Stimulated activated CD4-positive, alpha-beta T cell treated with anti-CD3 and anti-CD28 coated beads, TNF-alpha, amount 100 ng/mL, for 24 hours (primary cell): Measurements from ENCODE around the gene LY6G6C.

Experiments used
- DNase-seq, 3 experiments: peaks; one replicate each; pipeline ENCODE4 v3.0.0-alpha.2; 2020; ENCODE audit warnings: low read depth in 3 of 3

Gene LY6G6C, protein sequence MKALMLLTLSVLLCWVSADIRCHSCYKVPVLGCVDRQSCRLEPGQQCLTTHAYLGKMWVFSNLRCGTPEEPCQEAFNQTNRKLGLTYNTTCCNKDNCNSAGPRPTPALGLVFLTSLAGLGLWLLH

DNA sequence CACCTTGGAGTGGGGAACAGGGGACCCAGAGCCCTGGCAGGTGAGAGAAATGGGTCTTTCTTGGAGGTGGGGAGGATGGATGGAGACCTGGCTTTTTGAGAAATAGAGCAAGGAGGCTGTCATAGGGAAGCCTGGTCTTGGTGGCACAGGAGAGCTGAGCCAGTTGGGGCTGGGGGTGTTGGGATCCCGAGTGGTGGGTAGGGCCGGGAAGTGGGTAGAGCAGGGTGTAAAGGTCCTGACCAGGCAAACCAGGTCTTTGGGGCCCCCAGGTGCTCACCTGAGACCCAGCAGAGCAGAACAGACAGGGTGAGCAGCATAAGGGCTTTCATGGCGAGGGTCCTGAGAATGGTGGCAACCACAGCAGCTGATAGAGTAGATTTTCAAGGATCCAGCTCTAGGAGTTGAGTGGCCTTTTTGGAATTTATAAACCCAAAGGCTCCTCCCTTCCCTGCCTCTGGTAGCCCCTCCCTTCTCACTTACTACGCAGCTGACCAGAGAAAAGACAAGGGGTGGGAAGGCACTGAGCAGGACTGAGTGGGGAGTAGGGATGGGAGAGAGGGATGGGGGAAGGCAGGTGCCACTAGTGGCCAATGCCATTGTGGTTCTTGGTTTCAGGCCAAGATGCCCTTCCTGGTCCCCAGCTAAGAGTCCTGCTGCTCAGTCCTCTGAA lies at the start of gene LY6G6C:
Gene LY6G6C, minus strand, starts transcription at position 396 of the 670 bp plus-strand sequence. Its CDS starts 67 bp downstream, at position 329.
- no peak for DNase-seq

DNA sequence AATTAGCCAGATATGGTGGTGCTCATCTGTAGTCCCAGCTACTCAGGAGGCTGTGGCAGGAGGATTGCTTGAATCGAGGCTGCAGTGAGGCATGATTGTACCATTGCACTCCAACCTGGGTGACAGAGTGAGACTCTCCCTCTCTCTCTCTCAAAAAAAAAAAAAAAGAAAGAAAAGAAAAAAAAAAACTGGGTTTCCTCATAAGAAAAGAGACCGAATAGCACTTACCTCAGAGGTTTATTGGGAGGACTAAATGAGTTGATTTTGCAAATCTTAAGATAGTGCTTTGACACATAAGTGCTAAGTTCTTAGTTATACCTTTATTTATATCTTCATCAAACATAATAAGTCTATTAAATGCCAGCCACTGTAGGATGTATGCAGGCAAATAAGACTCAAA lies 49.3 kb upstream of the LY6G6C start:
- no peak for DNase-seq

DNA sequence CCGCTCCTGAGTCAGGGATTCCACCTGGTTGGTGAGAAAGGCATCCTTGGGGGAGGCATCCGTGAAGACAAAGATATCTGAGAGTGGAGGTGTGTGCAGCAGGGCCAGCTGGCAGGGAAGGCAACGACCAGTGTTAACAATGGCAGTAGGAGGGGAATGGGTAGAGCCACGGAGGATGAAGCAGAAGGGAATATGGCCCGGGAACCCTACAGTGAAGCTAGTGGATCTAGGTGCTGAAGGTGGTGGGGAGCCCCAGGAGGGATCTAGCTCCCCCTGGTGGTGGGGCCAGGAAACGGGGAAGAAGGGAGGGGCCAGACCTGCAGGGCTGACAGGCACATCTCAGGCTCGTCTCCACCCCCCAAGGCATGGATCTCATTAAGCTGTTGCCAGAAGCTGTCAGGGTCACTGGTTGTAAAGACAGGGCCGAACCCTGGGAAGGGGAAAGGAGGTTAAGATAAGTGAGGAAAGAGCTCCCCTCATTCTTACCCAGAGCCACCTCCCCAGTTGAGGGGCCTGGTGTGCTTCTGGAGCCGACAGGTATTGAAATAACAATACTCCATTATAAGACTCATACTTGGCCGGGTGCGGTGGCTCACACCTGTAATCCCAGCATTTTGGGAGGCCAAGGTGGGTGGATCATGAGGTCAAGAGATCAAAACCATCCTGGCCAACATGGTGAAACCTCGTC lies 48.3 kb upstream of the LY6G6C start:
- DNase-seq, result peak; percentile 61 to 80 (median 74)

DNA sequence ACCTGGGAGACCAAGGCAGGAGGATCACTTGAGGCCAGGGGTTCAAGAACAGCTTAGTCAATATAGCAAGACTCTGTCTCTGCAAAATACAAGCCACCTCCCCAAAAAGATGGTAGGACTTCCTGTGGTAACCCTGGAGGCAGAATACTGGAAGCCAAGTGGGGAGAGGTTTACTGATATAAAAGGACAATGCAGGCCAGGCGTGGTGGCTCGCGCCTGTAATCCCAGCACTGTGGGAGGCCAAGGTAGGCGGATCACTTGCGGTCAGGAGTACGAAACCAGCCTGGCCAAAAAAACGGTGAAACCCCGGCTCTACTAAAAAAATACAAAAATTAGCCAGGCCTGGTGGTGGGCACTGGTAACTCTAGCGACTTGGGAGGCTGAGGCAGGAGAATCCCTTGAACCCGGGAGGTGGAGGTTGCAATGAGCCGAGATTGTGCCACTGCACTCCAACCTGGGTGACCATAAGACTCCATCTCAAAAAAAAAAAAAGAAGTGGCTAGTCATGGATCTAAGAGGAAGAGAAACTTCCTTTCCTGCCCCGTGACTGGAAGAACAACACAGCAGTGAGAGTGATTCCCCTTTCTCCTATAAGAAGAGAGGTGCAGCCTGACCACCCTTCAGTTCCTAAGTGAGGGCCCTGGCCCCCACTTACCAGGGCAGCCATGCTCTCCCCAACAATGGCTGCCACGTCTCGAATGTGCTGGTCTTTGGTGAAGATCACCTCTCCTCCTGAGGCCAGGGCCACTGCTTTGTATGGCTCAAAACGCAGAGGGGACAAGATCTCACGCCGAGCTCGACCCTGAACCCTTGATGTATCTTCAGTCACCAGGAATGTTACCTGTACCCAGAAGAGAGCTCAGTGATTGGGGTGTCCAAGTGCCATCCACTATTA lies 47.1 kb upstream of the LY6G6C start:
- no peak for DNase-seq

DNA sequence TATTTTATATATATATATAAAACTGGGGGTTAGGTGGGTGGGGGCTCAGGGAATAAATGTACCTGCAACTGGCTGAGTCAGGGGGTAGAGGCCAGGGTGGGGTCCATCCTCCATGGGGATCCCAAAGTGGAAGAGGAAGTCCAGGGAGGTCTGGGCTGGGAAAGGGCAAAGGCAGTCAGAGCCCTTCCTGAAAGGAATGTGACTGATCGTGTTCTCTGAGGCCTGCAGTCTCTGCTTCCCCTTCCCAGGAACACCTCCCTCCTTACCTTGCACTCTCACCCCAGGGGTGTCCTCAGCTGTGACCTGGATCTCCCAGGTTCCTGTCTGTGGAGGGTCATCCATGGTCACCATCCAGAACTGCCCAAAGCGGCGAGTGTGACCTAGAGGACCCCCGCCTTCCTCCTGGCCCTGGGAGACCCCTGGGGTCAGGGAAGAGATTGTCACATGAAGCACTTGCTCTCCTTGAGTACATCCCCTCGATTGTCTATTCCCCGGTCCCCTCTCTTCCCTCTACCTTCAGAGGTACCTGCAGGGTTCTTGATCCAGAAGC lies 45.6 kb upstream of the LY6G6C start:
- no peak for DNase-seq

DNA sequence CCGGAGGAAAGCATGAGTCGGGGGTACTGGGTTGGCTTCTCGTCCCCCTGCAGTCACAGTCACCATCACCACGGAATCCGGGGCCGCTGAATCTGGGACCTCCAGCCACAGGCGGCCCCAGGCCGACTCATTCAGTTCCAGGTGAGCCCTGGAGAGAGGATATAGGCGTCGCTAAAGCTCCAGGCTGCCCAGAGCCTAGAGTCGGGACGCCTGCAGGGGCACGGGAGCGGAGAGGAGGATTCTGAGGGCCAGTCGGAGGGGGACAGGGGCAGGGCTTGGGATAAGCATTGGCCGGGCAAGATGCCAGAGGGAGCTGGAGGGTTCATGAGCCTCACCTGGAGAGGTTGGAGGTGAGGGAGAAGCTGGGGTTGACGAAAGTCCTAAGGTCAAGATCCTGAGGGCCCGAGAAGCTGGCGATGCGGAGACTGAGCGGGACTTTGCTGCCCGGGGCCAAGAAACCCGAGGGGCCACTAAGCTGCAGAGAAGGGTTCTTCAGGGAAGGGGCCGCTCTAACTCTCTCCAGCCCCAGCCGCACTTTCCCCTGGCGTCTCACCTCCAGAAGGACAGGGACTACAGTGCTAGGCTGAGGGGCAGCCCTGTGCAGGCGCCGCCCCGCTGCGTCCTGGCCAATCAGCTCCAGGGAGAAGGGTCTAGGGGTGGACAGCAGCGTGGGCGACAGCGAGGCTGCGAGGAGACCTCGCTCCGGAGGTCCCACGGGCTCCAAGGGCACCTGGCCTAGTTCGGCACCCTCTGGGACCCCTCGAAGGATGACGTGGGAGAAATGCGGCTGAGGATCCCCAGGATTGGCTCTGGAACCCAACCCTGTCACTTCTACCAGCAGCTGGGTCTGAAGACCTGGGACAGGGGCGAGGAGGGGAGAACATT lies 44.6 kb upstream of the LY6G6C start:
- no peak for DNase-seq

DNA sequence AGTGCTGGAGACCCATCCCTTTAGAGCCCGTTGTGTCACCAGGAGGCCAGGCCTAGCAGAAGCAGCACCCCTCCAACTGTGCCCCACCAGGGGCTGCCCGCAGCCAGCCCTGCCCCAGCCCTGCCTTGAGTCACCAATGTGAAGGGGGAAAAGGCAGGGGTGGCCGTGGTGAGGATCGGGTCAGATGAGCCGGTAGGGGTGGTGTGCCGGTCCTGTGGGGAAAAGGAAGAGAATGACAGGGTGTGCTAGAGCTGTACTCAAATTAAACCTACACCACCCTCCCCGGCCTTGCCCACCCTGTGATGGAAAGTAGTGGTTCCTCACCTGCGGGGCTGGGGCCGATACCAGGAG lies 44.0 kb upstream of the LY6G6C start:
- DNase-seq, result no peak

DNA sequence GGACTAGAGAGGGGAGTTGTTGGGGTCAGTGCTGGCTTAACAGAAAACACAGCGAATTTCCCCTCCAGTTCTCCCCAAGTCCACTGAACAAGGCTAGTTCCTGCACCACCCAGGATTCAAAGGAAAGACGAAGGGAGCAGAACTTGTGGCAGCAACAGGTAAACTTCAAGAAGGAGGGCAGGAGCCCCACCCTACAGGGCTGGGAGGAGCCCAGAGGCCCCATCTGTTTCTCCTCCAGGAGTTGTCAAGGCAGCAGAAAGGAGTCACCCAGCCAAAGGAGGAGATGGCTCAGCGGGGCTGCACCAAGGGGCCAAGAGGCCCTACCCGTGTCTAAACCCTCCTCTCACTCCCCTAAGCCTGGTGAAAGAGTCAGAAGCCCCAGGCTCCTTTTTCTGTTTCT lies 42.7 kb upstream of the LY6G6C start:
- DNase-seq, result no peak

DNA sequence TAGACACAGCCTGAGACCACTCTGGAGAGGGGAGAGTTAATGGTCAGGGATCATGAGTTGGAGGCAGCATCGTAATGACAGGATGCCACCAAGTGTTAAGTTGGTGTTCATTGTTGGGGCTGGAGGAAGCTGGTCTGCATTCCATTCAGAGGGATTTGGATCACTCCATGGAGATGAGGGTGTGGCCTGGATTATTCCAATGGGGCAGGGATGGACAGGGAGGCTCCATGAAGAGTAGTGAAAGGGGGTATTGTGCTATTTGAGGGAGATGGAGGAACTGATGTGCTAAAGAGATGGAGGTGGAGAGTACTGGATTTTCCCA lies 42.0 kb upstream of the LY6G6C start:
- DNase-seq, result no peak

DNA sequence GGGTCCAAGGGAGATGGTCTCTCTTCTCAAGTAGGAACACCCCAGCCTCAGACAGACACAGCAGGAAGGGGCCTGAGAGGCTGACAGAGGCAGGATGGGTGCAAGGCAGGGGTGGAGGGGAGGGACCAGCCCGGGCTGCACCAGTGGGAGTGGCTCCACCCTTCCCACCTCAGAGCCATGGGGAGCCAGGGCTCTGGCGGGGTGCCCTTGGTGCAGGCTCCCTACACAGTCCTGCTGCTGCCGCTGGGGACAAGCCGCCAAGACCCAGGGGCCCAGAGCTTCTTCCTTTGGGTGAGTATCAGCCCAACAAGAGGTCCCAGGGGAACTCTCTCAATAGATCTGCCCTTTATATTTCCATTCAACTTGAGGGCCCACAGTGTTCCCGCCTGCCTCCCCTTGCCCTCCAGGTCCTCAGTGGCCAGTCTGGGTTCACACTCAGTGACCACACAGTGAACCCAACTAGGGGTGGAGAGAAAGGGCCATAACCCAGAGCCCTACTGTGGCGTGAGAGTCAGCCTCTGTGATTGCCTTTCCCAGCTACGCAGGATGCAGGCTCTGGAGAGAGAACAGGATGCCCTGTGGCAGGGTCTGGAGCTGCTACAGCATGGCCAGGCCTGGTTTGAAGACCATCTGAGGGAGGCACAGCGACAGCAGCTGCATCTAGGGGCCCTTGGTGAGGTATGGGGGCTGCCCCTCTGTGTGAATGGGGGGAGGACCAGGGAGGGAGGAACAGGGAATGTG lies 41.5 kb upstream of the LY6G6C start:
- no peak for DNase-seq

DNA sequence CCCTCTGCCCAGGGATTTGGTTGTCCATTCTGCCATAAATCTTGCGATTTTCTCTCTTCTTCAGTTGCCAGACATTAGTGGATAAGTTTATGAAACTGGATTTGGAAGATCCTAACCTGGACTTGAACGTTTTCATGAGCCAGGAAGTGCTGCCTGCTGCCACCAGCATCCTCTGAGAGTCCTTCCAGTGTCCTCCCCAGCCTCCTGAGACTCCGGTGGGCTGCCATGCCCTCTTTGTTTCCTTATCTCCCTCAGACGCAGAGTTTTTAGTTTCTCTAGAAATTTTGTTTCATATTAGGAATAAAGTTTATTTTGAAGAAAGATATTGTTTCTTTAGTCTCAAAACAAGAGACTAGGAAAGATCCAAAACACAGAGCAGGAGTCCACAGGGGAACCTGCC lies 40.8 kb upstream of the LY6G6C start, which contains the start of gene SAPCD1:
Gene SAPCD1, plus strand, starts transcription at position 301 of the 400 bp plus-strand sequence. CDS start 399 bp downstream, outside the sequence.
- DNase-seq, result no peak

DNA sequence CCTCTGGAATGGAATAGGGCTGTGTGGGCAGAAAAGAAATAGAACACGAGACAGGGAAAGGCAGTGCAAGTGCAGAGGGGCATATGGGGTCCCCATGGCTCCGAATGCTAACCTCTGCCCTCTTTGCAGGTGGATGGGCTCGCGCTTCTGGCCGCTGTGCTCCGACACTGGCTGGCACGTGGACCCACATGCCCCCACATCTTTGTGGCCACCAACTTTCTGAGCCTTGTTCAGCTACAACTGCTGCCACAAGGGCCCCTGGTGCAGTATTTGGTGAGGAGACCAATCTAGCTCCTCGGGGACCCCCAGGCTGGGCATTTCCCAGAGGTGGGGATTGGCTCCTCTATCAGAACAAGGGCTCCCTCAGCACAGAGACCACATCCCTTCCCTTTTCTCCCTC lies 39.8 kb upstream of the LY6G6C start:
- DNase-seq, result no peak

DNA sequence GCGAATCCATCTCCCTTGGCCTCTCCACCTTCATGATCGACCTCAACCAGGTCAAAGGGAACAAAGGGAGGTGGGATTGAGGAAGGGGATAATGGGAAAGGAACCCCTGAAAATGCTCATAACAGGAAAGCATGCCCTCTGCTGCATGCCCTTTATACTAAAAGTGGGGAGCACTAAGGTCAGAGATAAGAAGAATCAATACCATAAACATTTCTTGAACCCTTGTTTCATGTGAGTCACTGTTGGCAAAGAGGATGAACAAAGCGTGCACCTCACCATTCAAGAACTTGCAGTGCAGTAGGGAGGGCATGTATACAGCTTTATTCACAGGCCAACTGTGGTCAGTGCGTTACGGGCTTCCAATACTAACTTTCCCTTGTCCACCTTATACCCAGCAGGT lies 39.2 kb upstream of the LY6G6C start:
- DNase-seq, result no peak

DNA sequence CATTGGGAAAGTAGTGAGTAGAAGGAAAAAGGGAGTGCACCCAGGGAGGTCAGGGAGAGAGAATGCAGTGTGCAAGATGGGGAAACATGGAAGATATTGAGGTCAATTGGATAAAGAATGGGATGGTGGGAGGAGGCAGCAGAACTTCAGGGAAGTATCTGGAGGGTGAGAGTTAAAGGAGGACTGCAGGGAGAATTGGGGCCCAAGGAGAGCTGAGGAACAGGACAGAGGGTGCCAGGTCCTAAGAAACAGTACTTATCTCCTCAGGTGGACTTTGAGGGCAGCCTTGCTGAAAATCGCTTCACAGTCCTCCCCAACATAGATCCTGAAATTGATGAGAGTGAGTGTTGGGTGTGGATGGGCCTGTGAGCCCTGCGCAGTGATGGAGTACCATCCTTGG lies 36.7 kb upstream of the LY6G6C start:
- no peak for DNase-seq

DNA sequence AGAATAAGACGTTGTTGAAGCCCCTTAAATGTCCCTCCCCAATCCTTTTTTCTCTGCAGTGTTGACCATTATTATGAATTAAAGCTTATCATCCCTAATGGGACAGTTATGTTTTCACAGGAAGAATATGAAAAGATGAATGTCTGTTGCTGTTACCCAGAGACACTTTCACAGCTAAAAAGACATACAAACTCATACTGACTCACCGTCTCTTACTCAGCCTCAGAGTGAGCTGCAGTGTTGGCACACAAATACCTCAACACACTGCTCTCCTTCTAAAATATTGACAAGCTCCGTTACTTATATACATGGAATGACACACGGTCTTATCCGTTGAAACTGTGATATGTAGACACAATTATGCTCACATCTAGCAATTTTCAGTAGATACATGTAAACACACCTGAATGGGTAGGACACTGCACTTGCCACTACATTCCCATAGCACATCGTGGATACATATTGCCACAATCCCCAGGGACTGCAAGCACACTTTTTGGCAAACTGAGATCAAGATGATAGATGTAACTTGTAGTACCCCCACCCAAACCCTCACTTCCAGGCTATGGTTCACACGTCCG lies 31.3 kb upstream of the LY6G6C start:
- no peak for DNase-seq

DNA sequence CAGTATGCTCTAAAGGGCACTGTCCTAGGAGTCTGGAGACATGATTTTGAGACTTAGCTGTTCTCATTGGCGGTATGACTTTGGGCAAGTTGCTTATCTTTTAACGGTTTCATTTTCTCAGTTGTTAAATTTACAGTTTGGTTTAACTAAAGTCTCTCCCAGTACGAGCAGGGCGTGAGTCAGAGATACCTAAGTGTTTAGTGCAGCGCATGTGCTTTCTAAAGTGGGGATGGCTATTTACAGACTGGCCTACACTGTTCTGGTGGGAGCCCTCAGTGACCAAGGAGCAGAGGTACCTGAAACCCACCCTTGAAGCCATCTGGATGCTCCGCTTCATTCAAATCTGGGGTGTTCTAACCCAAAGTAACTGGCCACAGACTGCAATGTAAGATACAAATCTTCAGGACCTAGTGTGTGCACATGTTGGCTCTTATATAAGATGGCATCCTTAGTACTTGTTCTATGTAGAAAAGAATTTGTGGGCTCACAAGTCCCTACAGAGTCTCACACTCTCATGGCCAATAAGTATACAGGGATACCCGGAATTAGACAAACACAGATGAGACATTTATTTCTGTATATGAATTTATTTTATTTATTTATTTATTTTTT lies 29.0 kb upstream of the LY6G6C start:
- no peak for DNase-seq

DNA sequence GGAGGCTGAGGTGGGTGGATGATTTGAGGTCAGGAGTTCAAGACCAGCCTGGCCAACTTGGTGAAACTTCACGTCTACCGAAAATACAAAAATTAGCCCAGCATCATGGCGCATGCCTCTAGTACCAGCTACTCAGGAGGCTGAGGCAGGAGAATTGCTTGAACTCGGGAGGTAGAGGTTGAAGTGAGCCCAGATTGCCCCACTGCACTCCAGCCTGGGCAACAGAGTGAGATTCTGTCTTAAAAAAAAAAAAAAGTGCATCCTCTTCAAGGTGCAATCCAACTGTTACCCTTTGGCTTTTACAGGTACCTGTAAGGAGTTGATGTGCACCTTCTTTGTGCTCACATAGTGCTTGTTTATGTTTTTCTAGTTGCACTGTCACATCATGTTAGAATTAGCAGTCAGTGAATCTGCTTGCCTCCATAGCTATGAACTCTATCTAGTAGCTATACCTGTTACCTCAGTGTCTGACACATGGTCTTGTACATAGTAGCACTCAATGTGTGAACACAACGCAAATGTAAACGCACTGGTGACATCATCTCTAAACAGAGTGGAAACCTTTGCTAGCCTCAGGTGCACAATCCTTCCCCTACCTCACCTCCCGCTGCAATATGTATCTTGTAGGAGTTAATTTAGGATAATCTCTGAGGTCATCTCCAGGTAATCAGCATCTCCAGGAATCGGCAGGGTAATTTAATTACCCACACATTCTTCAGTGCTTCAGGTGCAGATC lies 27.9 kb upstream of the LY6G6C start:
- DNase-seq, result no peak

DNA sequence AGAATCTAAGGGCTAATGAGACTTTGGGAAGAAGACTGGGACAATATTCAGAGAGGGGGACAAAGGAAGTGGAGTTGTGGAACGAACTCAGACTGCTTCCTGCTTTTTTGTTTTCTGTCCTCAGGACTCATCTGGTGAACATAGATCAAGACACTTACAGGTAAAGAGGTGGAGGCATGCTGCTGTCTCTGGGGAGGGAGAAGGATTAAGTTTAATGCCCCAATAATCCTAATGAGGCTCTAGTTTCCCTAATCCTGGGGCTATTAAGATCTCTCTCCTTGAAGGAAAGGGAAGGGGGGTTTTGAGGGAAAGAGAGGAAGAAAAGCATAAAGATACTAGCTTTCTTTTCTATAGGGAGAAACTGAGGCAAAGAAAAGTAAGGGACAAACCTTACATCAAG lies 22.9 kb upstream of the LY6G6C start:
- no peak for DNase-seq

DNA sequence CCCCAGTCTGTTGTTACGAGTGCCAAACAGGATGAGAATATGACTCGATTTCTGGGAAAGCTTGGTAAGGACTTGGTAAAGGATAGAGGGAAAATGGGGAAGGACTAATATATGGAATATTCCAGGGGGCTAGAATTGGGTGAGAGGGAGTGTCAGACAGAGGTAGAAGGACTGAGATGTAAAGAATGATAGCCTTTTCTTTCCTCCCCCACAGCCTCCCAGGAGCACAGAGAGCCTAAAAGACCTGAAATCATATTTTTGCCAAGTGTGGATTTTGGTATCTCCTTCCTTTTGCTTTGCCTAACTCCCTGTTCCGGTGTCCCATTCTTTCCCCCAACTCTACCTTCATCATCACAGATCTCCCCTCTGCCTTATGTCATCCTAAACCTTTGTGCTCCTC lies 21.3 kb upstream of the LY6G6C start:
- DNase-seq, result no peak
